ENCODE results near the gene P3H1. TPM values are rescaled to one million over a fixed set of nuclear protein-coding genes. Genes with fewer than 3 reads are reported as not detected.

The P3H1 gene
- total and polyA plus RNA-seq, 2 of the 13 experiments (the other 11 are each of a cell fraction or from before 2014, with no cell fraction given), result 64.6 to 120 TPM

- no peak for TF ChIP-seq DZIP1 (CRISPR knock-in tag; IDR thresholded peaks at IDR 0.05)
- TF ChIP-seq RARA (CRISPR knock-in tag; IDR thresholded peaks at IDR 0.05), result no peak
- TF ChIP-seq ZNF552 (CRISPR knock-in tag; IDR thresholded peaks at IDR 0.05; ENCODE audit: borderline replicate concordance), result no peak
- TF ChIP-seq ZNF563 (CRISPR knock-in tag; IDR thresholded peaks at IDR 0.05), result no peak
- no peak for TF ChIP-seq ZNF724P (CRISPR knock-in tag; IDR thresholded peaks at IDR 0.05; ENCODE audit: borderline replicate concordance)
- no peak for TF ChIP-seq STAT6 (CRISPR knock-in tag; IDR thresholded peaks at IDR 0.05; ENCODE audit: borderline replicate concordance)
- TF ChIP-seq ZNF549 (CRISPR knock-in tag; IDR thresholded peaks at IDR 0.05), result no peak
Measured at GRCh38 chr1:42762269-42762668, 4.6 kb downstream of the P3H1 start (continued).

- in situ Hi-C loops (cut with HindIII; ENCODE audit: extremely low pct_ligation_motif_present, low pct_unique_long_range_greater_than_20kb), result no loop called here
- intact Hi-C loops (cut with micrococcal nuclease; ENCODE audit: unreplicated experiment), result no loop called here
- no peak for TF ChIP-seq ZNF558 (CRISPR knock-in tag; IDR thresholded peaks at IDR 0.05; ENCODE audit: borderline replicate concordance)
- peak; percentile 61; the same call in 1 of the 2 replicates for TF ChIP-seq ZNF121 (CRISPR knock-in tag; IDR thresholded peaks at IDR 0.05)
- TF ChIP-seq HDAC2 (CRISPR knock-in tag; IDR thresholded peaks at IDR 0.05), result no peak
- H3K9me3 ChIP-seq (ENCODE audit: low read length), result no peaks in the 10 kb centered on the region
- CTCF ChIA-PET (ENCODE audit: low intra/inter-chr PET ratio, low total read pairs), result no interaction called here
- H3K27ac ChIP-seq (ENCODE audit: extremely low read length, insufficient read depth, low read length), result no peak overlapping the region
- DNase-seq (ENCODE audit: low spot score) (no peak), FAIRE-seq (no peak), ATAC-seq (no peak)
- H3K36me3 ChIP-seq (replicated peaks in 1 of 2; ENCODE audit: control insufficient read depth in 1 of 2, insufficient read depth in 2 of 2, low read length in 2 of 2), result peaks cover 4 to 37% of the 10 kb centered on the region in 2 experiments; a peak in 4 of 5 replicates
- H2AFZ ChIP-seq (ENCODE audit: low read length), result no peak overlapping the region
- H3K4me3 ChIP-seq (replicated peaks in 1 of 3; ENCODE audit: insufficient read depth in 1 of 3, low read depth in 2 of 3, low read length in 3 of 3), result no peak overlapping the region
- 98% methylated on average over 4 of the region's 4 CpGs for WGBS (ENCODE audit: low lambda C conversion rate)
- H3K27me3 ChIP-seq (ENCODE audit: control insufficient read depth in 1 of 2, insufficient read depth in 2 of 2, low read length in 2 of 2), result no peaks in the 10 kb centered on the region; a peak in 1 of 5 replicates
- no TSS peak for BruUV-seq (replicated peaks)
- no peak overlapping the region for H3K9ac ChIP-seq (ENCODE audit: insufficient read depth, low read depth, low read length)
- peaks cover 31% of the 10 kb centered on the region for H3K79me2 ChIP-seq (ENCODE audit: insufficient read depth, low read length)
- H3K4me1 ChIP-seq (ENCODE audit: insufficient read depth, low read length), result peaks cover 24% of the 10 kb centered on the region
- no peak overlapping the region for H3K4me2 ChIP-seq (ENCODE audit: low read depth, low read length)
- no peaks in the 10 kb centered on the region; the same call in 1 of the 2 replicates for H4K20me1 ChIP-seq (ENCODE audit: insufficient read depth, low read length)
- POLR2A ChIA-PET, result no interaction called here
Measured at GRCh38 chr1:42761567-42761966, 5.3 kb downstream of the P3H1 start.

Measured in HepG2 (cell line).